Loucy (cell line): ENCODE data around the gene PSMD13.

Experiments
- H2AFZ ChIP-seq: fragments of 200-600 bp; sonication (generic); 2 replicates; pipeline ENCODE4 v1.6.0; 2016; ENCODE audit warnings: antibody characterized with exemption, mild to moderate bottlenecking, low read length, moderate library complexity
- H3F3A ChIP-seq: fragments of 200-600 bp; 2 replicates; pipeline ENCODE4 v1.6.0; 2016; ENCODE audit warnings: antibody characterized with exemption, low read depth, mild to moderate bottlenecking
- H3K27me3 ChIP-seq: fragments of 200-600 bp; sonication (generic); 2 replicates; pipeline ENCODE4 v1.6.1; 2014; ENCODE audit warnings: low read length, mild to moderate bottlenecking; ENCODE audit not compliant: insufficient read depth, poor library complexity, severe bottlenecking
- H3K36me3 ChIP-seq: fragments of 200-600 bp; sonication (generic); 2 replicates; pipeline ENCODE4 v1.6.1; 2016; ENCODE audit warnings: low read length; ENCODE audit not compliant: insufficient read depth
- H3K4me1 ChIP-seq: fragments of 200-600 bp; sonication (generic); 2 replicates; pipeline ENCODE4 v1.5.1; 2014; ENCODE audit warnings: low read length, mild to moderate bottlenecking; ENCODE audit not compliant: insufficient read depth, poor library complexity, severe bottlenecking
- H3K4me2 ChIP-seq: fragments of 200-600 bp; sonication (generic); 2 replicates; pipeline ENCODE4 v1.6.0; 2014; ENCODE audit warnings: antibody characterized with exemption, low read length, low read depth, mild to moderate bottlenecking; ENCODE audit not compliant: poor library complexity, severe bottlenecking
- H3K4me3 ChIP-seq: fragments of 200-600 bp; sonication (generic); 2 replicates; pipeline ENCODE4 v1.5.1; 2014; ENCODE audit warnings: low read length, mild to moderate bottlenecking, mixed read lengths; ENCODE audit not compliant: poor library complexity, severe bottlenecking
- H3K79me2 ChIP-seq: fragments of 200-600 bp; sonication (generic); 2 replicates; pipeline ENCODE4 v1.6.1; 2014; ENCODE audit warnings: low read length; ENCODE audit not compliant: insufficient read depth
- H3K9ac ChIP-seq: fragments of 200-600 bp; sonication (generic); 2 replicates; pipeline ENCODE4 v1.6.0; 2014; ENCODE audit warnings: mild to moderate bottlenecking, low read depth, low read length, moderate library complexity; ENCODE audit not compliant: poor library complexity, severe bottlenecking
- H3K9me2 ChIP-seq: fragments of 200-600 bp; sonication (generic); replicated peaks from 2 replicates; pipeline ENCODE4 v1.6.1; 2016; ENCODE audit warnings: low read depth, low read length, mixed read lengths
- H3K9me3 ChIP-seq: fragments of 200-600 bp; sonication (generic); 2 replicates; pipeline ENCODE4 v1.6.1; 2014; ENCODE audit warnings: mild to moderate bottlenecking, antibody characterized with exemption, low read length, low read depth; ENCODE audit not compliant: insufficient read depth
- H4K20me1 ChIP-seq: fragments of 200-600 bp; sonication (generic); 2 replicates; pipeline ENCODE4 v1.6.0; 2014; ENCODE audit warnings: antibody characterized with exemption, low read length, mild to moderate bottlenecking; ENCODE audit not compliant: insufficient read depth, poor library complexity, severe bottlenecking
- CTCF ChIP-seq: fragments of 200-600 bp; sonication (generic); conservative IDR thresholded peaks from 2 replicates; pipeline ENCODE4 v1.5.1; 2014; ENCODE audit warnings: mild to moderate bottlenecking, antibody characterized with exemption, low read length
- EZH2phosphoT487 ChIP-seq: fragments of 200-600 bp; IDR thresholded peaks from 2 replicates; pipeline ENCODE4 v1.6.1; 2018; ENCODE audit warnings: antibody characterized with exemption, mild to moderate bottlenecking, moderate library complexity, borderline replicate concordance

Gene PSMD13

GRCh38 chr11:202490-202889, 34.3 kb upstream of the PSMD13 start:
- Histone ChIP-seq H3K9me2 (no peaks in the 10 kb centered on the region), H3K4me1 (peaks cover 40% of the 10 kb centered on the region), H3K4me2 (no peak overlapping the region), H3K27me3 (no peaks in the 10 kb centered on the region), H2AFZ (no peak overlapping the region), H3K9me3 (no peaks in the 10 kb centered on the region), H3K79me2 (peaks cover 29% of the 10 kb centered on the region), H3K36me3 (no peaks in the 10 kb centered on the region), H4K20me1 (peaks cover 14% of the 10 kb centered on the region), H3F3A (peaks cover under 1% of the 10 kb centered on the region; the same call in 1 of the 2 replicates), H3K4me3 (no peak overlapping the region), H3K9ac (no peak overlapping the region)
- TF ChIP-seq CTCF (no peak), EZH2phosphoT487 (no peak)

GRCh38 chr11:203056-203944, 33.5 kb upstream of the PSMD13 start:
- Histone ChIP-seq H3K36me3 (no peaks in the 10 kb centered on the region), H4K20me1 (peaks cover 14% of the 10 kb centered on the region), H3K4me3 (no peak overlapping the region), H3F3A (peaks cover 5% of the 10 kb centered on the region), H3K9ac (no peak overlapping the region), H3K4me1 (peaks cover 40% of the 10 kb centered on the region), H2AFZ (no peak overlapping the region), H3K9me2 (no peaks in the 10 kb centered on the region), H3K4me2 (peak overlapping the region; percentile 9), H3K27me3 (no peaks in the 10 kb centered on the region), H3K79me2 (peaks cover 32% of the 10 kb centered on the region), H3K9me3 (no peaks in the 10 kb centered on the region)
- TF ChIP-seq EZH2phosphoT487 (no peak), CTCF (no peak)

GRCh38 chr11:203945-204586, 32.7 kb upstream of the PSMD13 start:
- Histone ChIP-seq H3K9ac (no peak overlapping the region), H3K9me3 (no peaks in the 10 kb centered on the region), H3K27me3 (no peaks in the 10 kb centered on the region), H3K79me2 (peaks cover 36% of the 10 kb centered on the region), H3K4me3 (no peak overlapping the region), H3K4me1 (peaks cover 40% of the 10 kb centered on the region), H2AFZ (no peak overlapping the region), H3K36me3 (no peaks in the 10 kb centered on the region), H4K20me1 (peaks cover 14% of the 10 kb centered on the region), H3K4me2 (peak overlapping the region; percentile 9), H3K9me2 (no peaks in the 10 kb centered on the region), H3F3A (peaks cover 5% of the 10 kb centered on the region)
- TF ChIP-seq CTCF (no peak), EZH2phosphoT487 (no peak)
